GM12891 (cell line): ENCODE results near the gene UBE2C.

ENCODE experiments used
- DNase-seq: peaks from one replicate; pipeline ENCODE4 v3.0.0; 2011; ENCODE audit warnings: low spot score; ENCODE audit not compliant: insufficient read length
- FAIRE-seq: peaks from 2 replicates; lab custom pipeline; 2011; peaks lifted over from hg19 to GRCh38; lab: Jason Lieb, UNC
- PAX5 ChIP-seq: IDR thresholded peaks from 2 replicates; pipeline ENCODE4 v1.6.1; 2011; ENCODE audit warnings: low read length, moderate library complexity, mild to moderate bottlenecking; ENCODE audit not compliant: insufficient read depth, severe bottlenecking
- POLR2A ChIP-seq: IDR thresholded peaks from 2 replicates; pipeline ENCODE4 v1.6.1; 2011; ENCODE audit warnings: low read depth, low read length, control low read depth
- POLR2AphosphoS5 ChIP-seq: IDR thresholded peaks from 2 replicates; pipeline ENCODE4 v1.6.1; 2011; ENCODE audit warnings: low read depth, low read length, control low read depth
- POU2F2 ChIP-seq: IDR thresholded peaks from 2 replicates; pipeline ENCODE4 v1.6.1; 2011; ENCODE audit warnings: low read depth, mild to moderate bottlenecking, control low read depth, low read length, moderate library complexity
- SPI1 ChIP-seq: IDR thresholded peaks from 2 replicates; pipeline ENCODE4 v1.6.1; 2011; ENCODE audit warnings: low read depth, low read length, control low read depth
- TAF1 ChIP-seq: IDR thresholded peaks from 2 replicates; pipeline ENCODE4 v1.6.1; 2011; ENCODE audit warnings: low read depth, low read length, control low read depth

Gene UBE2C

DNA sequence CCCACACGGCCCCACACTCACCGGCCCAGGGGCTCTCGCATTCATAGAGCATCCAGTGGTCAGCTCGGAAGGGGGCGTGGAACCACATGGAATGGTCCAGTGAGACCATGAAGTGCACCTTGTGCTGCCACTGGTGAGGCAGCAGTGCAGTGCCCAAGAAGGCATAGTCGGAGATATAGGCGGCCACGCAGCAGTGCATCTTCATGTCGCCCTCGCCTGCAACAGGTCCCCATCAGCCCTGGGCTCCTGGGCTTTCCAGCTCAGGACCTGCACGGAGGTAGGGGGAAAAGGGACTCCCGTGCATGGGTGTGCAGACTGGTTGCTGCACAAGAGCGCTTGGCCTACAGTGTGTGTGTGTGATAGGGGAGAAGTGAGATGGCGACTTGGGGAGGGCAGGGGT lies 31.1 kb downstream of the UBE2C start:
- no peak for FAIRE-seq
- TF ChIP-seq POLR2AphosphoS5 = no peak
- DNase-seq = no peak

DNA sequence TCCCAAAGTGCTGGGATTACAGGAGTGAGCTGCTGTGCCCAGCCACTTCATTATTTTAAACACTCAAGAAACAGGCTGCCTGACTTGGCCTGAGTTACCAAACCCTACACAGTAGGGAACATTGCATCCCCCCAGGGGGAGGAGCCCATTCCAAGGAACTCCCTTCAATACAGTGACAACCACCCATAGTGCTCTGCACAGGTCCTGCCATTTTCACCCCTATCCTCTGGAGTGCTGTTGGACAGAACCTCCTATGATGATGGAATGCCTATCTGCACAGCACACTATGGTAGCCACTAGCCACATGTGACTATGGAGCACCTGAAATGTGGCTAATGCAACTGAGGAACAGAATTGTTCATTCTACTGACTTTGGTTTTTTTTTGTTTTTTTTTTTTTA lies 33.0 kb downstream of the UBE2C start:
- DNase-seq (no peak), FAIRE-seq (no peak)
- TF ChIP-seq TAF1 (no peak), SPI1 (no peak), PAX5 (no peak), POLR2AphosphoS5 (no peak), POU2F2 (no peak), POLR2A (no peak)

DNA sequence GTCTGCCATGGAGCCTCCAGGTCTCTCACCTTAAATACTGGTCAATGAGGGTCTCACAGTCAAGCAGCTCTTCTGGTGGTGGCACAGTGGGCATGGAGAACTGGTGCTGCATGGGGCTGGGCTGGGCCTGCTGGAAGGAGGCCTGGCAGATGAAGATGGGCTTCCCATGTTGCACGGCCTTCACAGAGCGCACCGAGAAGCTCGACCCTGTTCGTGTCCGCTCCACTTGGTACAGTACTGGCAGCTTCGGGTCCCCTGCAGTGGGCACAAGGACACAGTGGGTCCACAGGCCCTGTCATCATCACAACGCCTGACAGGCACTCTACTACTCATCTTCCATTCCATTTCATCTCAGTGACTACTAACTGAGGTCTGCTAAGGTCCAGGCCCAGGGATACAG lies 36.0 kb downstream of the UBE2C start:
- TF ChIP-seq SPI1 (no peak), TAF1 (no peak), POLR2AphosphoS5 (no peak), POU2F2 (no peak)
- no peak for FAIRE-seq
- DNase-seq = no peak

DNA sequence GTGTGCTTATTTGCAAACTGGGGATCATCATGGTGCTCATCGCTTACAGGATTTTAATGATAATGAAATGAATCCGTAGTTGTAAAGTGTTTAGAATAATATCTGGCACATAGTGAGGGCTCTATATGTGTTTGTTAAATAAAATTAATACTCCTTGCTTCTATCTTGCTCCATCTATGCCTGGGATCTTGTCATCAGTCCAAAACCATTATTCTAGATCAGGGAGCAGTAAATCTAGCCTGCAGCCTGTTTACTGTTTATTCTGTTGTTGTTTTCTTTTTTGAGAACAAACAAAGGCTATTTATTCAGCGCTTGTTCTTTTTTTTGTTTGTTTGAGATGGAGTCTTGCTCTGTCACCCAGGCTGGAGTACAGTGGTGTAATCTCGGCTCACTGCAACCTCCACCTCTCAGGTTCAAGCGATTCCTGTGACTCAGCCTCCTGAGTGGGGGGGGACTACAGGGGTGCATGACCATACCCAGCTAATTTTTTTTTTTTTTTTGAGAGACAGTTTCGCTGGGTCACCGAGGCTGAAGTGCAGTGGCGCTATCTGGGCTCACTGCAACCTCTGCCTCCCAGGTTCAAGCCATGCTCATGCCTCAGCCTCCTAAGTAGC lies 36.6 kb downstream of the UBE2C start:
- TF ChIP-seq POLR2AphosphoS5 = no peak
- TF ChIP-seq PAX5 = no peak
- TF ChIP-seq POU2F2 = no peak
- FAIRE-seq (no peak), DNase-seq (no peak)

DNA sequence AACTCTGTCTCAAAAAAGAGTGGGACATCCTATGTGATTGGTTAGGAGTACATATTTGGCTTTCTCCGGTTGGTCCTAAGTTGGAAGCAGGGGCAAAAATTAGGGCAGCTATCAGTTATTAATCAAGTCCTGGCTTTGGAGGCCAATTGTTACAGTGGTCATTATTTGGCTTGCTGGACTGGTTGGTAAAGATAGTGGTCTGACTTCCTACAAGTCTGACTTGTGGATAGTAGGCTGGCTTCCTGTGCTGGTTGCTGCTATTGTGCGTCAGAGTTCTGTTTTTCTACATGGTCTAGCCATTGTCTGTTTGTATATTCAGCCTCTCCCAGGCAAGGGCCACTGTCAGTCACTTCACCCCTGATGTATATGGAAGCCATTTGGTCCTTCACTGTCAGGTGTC lies 37.8 kb downstream of the UBE2C start:
- no peak for FAIRE-seq
- TF ChIP-seq POLR2A = no peak
- TF ChIP-seq TAF1 = no peak
- TF ChIP-seq SPI1 = no peak
- no peak for TF ChIP-seq POLR2AphosphoS5
- TF ChIP-seq PAX5 = no peak
- no peak for TF ChIP-seq POU2F2
- DNase-seq = no peak

DNA sequence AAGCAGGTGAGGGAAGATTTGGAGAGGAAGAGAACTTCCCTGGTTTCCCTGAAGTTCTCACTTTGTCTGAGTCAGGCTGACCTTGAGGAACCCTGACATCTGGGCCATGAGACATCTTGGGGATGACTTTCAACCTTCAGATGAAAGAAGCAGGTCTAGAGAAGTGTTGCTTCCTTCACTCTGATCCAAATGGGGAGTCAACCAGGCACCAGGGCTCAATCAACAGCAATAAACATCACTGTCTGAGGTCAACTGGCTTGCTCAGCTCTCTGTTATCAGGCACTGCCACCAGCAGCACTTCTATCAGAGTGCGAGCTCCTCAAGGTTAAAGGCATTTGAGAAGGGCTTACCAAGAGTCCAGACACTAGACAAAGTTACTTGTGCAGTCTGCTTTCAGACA lies 38.5 kb downstream of the UBE2C start:
- no peak for TF ChIP-seq POLR2AphosphoS5
- TF ChIP-seq POU2F2 = no peak
- no peak for TF ChIP-seq PAX5
- no peak for TF ChIP-seq POLR2A
- TF ChIP-seq TAF1 = no peak
- TF ChIP-seq SPI1 = no peak
- FAIRE-seq (no peak), DNase-seq (no peak)

DNA sequence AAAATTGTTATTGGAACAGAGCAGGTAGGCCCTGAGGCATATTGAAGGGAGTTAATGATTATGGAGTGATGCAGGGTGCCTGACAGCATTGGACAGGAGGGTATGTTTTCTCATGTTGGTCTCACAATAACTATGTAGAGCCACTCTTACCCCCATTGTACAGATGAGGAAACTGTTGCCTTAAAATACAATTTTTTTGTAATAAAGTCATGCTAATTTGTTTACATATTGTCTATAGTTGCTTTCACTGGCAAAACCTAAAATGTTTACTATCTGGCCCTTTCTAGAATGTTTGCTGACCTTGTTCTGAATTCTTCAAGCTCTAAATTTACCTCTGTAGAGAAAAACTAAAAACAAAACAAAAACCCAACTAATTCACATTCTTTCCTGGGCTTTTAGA lies 39.1 kb downstream of the UBE2C start:
- TF ChIP-seq PAX5 (no peak), POLR2AphosphoS5 (no peak), SPI1 (no peak), POU2F2 (no peak), POLR2A (no peak), TAF1 (no peak)
- FAIRE-seq (no peak), DNase-seq (no peak)

DNA sequence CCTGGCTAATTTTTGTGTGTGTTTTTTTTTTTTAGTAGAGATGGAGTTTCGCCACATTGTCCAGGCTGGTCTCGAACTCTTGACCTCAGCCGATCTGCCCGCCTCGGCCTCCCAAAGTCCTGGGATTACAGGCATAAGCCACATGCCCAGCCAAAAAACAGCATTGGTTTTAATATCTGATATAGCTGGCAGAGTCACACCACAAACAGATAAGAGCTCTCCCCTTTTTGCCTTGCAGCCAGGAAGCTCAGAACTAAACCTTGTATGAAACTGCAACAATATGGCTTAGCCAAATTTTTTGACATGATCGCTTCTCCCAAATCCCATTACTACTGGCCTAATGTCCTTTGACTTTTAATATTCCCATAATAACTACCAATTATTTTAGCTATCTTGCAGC lies 39.9 kb downstream of the UBE2C start:
- DNase-seq (no peak), FAIRE-seq (no peak)
- TF ChIP-seq SPI1 (no peak), POLR2A (no peak), POU2F2 (no peak), POLR2AphosphoS5 (no peak), TAF1 (no peak), PAX5 (no peak)

DNA sequence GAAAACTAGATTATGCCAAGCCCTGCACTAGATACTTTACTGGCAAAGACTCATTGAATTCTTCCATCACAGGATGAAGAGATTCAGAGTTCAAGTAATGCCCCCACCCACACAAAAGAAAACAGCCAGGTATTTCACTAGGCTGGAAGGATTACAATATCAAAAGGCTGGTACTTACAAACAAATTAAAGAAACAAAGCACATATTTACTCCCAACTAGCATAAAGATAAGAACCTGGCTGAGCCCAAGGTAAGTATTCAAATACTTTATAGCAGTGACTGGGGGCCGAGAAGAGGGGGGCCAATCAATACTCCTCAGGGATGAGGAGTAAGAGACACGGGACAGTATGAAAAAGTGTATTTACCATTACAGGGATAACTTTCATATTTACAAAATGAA lies 41.0 kb downstream of the UBE2C start:
- no peak for DNase-seq
- no peak for FAIRE-seq
- no peak for TF ChIP-seq SPI1
- TF ChIP-seq POLR2A = no peak
- no peak for TF ChIP-seq POU2F2
- TF ChIP-seq PAX5 = no peak
- no peak for TF ChIP-seq POLR2AphosphoS5
- TF ChIP-seq TAF1 = no peak

DNA sequence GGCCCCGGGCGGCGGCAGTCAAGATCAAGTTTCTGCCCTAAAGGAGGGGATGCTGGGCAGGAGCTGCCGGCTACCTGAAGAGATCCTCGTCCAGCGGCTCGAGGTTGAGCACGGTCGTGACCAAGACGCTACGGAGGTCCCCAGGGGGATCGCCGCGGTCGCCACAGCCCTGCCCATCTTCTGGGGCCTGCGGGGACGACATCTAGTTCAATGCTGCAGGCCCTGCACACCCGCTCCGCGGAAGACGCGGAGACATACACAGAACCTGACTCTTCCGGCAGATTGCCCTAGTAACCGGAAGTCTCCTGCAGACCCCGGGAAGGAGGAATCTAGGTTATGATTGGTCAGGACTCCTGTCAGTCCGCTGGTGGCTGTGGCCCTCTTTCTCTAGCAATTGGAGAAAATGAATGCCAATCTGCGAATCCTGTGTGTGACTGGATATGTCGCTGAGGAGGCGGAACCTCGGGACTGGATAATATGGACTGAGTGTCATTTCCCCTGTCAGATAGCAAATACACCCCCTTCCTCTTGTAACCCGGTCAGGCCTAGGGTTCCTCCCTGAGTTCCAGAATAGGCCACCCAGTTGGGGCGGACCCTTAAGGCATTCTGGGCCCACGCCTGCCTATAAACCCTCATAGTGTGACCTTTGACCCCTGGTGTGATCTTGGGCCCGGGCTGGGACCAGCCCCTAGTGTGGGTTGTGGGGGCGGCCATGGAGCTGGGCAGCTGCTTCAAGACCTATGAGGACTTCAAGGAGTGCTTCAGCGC lies 44.9 kb downstream of the UBE2C start, which contains the start of the genes ACOT8 and ZSWIM3:
ACOT8 (minus strand) TSS at position 279 of the 768 bp plus-strand sequence; CDS start at position 202, 77 bp downstream.
ZSWIM3 (plus strand) TSS at position 501 of the 768 bp plus-strand sequence; CDS start at position 713, 212 bp downstream.
- peak; percentile 97 for DNase-seq
- peak; percentile 95 for TF ChIP-seq POLR2AphosphoS5
- no peak for TF ChIP-seq PAX5
- peak; percentile 91 for TF ChIP-seq POLR2A
- TF ChIP-seq SPI1 = peak; percentile 51
- peak; percentile 97 for TF ChIP-seq TAF1
- peak; percentile 50; the same call in 1 of the 2 replicates for TF ChIP-seq POU2F2
- peak; percentile 90 for FAIRE-seq
